GM21825 (cell line): ENCODE data around the gene STX18.
"Not testable (repeated sequence)": the region's sequence is repeated elsewhere in the genome, so short reads cannot be mapped to it uniquely, and the experiment has no call there.

Experiments used
- ATAC-seq: cut with Tn5 transposase; IDR thresholded peaks from one replicate; pipeline ENCODE4 v1.9.1; 2021; ENCODE audit warnings: mild to moderate bottlenecking, moderate library complexity; ENCODE audit not compliant: unreplicated experiment

STX18 gene

DNA sequence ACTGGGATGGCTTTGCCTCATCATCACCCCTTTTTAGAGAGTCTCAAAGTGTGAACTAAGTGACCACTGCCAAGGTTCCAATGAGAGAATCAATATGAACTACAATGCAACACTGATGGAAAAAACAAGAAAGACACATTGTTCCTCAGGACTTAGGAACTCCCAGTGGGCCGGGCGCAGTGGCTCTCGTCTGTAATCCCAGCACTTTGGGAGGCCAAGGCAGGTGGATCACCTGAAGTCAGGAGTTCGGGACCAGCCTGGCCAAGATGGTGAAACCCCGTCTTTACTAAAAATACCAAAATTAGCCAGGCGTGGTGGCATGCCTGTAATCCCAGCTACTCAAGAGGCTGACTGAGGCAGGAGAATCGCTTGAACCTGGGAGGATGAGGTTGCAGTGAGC lies 119.7 kb downstream of the STX18 start:
- ATAC-seq = not testable (repeated sequence)

GRCh38 chr4:4421356-4421755 lies 120.5 kb downstream of the STX18 start:
- ATAC-seq = no peak

- ATAC-seq = no peak
These were observed 121.4 kb downstream of the STX18 start for GRCh38 chr4:4420421-4420820.

- ATAC-seq = no peak
These were observed 122.0 kb downstream of the STX18 start for GRCh38 chr4:4419896-4420295.

DNA sequence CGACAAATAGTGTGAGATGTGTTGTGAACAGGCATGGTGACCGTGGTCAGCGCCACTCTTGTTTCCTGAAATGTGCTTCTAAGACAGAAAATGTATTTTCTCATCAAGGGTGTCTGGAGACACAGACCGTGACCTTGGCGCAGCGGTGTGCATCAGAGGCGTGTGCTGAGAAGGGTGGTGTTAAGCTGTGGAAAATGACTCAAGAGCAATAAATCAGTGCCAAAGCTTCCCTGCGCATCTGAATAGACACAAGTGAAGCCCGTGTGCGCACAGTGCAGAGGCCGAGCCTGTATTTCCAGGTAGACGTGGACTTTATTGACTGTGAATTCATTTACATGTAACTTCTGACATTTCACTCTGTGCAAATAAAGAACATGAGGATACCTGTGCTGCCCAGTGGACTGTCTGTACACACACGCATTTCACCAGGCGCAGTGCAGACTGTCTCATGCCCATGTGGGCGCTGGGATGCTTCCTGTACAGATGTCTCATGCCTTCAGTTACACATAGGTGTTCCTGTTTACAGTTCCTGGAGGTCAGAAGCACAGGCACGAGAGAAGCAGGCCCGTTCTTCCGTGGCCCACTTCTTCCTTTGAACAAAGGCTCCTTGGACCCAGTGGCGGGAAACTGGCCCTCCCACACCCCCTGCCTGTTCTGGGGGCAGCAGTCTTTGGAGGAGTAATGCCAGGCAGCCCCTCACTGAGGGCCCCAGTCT lies 123.0 kb downstream of the STX18 start:
- no peak for ATAC-seq

GRCh38 chr4:4417886-4418285 lies 124.0 kb downstream of the STX18 start:
- no peak for ATAC-seq

DNA sequence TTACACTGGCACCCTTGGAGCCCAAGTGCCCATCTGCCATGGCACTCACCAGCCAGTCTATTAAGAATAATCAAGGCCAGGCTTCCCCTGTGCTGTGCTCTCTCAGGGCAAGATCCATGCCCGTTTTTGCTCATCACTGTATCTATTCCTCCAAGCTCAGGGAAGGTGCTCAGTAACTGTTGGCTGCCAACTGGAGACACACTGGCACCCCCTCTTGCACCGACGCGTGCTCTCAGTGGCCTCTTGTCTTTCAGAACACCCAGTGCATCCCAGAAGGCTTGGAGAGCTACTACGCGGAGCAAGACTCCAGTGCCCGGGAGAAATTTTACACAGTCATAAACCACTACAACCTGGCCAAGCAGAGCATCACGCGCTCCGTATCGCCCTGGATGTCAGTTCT lies 124.9 kb downstream of the STX18 start:
- no peak for ATAC-seq

GRCh38 chr4:4415806-4416805 lies 125.7 kb downstream of the STX18 start:
- no peak for ATAC-seq

- no peak for ATAC-seq
These were observed 126.6 kb downstream of the STX18 start for GRCh38 chr4:4415107-4415805.

- no peak for ATAC-seq
These were observed 128.0 kb downstream of the STX18 start for GRCh38 chr4:4413806-4414205.

DNA sequence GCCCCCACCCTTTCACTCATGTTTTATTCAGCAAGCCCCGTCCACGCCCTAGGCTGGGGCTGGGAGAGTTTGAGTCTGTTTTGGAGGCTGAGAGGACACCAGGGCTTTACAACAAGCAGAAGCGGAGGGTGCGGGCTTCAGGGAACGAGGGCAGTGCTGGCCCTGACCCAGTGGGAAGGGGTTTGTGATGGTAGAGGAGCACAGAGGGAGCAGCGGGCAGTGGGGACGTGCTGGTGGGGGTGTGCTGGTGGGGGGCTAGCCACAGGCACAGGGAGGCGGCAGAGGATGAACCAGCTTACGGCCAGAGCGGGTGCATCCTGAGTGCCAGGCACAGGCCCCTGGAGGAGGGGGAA lies 128.5 kb downstream of the STX18 start:
- no peak for ATAC-seq

GRCh38 chr4:4412641-4413372 lies 129.0 kb downstream of the STX18 start:
- no peak for ATAC-seq

- ATAC-seq = no peak
These were observed 129.9 kb downstream of the STX18 start for GRCh38 chr4:4411906-4412305.

DNA sequence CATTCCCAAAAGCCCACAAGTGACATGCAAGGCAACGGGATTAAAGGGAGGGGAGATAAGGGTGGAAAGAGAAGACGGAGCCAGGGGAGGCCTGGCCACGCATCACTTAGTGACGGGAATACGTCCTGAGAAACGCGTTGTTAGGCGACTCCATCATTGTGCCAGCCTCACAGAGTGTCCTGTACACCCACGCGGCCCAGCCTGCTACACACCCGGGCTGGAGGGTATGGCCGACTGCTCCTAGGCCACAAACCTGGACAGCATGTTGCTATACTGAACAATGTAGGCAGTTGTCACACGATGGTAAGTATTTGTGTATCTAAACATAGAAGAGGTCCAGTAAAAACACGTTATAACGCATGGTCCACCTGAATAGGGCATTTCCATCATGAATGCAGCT lies 131.6 kb downstream of the STX18 start:
- ATAC-seq = no peak

- ATAC-seq = no peak
These were observed 132.3 kb downstream of the STX18 start for GRCh38 chr4:4409416-4410115.

- no peak for ATAC-seq
These were observed 133.1 kb downstream of the STX18 start for GRCh38 chr4:4408576-4409335.

DNA sequence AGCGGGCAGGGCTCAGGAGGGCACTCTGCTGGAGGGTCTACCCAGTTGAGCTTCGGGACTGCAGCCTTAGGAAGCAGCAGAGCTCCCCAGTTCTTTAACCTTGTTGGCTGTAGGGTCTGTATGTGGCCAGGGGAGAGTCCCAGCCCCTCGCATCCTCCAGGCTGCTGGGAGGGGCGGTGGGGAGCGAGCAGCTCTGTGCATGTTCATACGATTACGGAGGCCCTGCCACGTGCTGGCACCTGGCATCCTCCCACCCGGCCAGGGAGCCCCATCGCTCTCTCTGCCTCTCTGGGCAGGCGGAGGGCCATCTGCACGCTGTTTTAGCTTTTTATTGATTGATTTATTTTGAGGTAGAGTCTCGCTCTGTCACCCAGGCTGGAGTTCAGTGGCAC lies 133.7 kb downstream of the STX18 start:
- no peak for ATAC-seq

DNA sequence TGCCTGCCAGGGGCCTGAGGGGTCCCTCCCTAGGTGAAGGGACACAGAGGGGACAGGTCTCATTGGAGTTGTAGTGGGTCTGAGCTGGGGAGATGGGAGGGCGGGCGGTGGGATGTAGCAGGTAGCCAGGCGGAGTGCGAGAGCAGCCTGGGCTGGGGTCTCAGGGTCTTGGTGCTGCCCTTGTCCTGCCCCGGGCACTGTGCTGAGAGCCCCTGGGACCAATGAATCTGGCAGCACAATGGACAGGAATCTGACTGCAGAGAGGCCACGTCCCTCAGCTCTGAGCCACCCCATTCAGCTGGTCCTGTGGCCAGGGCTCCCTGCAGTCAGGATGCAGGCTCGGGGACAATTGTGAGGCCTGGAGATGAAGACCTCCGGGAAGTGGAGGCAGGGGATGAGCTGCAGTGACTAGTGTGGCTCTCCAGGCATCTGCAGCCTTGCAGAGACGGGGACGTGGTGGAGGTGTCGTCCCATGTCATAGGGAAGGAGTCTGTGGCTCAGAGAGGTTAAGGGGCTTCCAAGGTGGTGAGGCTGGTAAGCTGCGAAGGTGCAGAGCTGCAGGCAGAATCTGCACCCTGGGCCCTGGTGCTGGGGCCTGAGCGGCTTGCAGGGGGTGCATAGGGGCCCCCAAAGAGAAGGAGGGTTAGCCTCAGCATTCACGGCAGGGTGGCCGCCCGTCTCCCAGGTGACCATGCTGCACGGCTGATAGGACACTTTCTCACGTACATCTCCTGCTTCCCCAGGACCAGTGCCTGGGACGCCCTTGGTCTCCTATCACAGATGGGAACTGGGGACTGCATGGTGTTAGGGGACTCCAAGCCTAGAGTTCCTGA lies 134.3 kb downstream of the STX18 start:
- no peak for ATAC-seq
